Lower leg skin (tissue), 3 donors: ENCODE measurements around the gene ZBTB33.

ENCODE experiments used
- POLR2A ChIP-seq, 2 donors: fragments of 450-650 bp; IDR thresholded peaks; one replicate each; pipeline ENCODE4 v1.6.1; 2016 to 2017; ENCODE audit warnings: antibody characterized with exemption in 2 of 2, mild to moderate bottlenecking in 1 of 2, moderate library complexity in 1 of 2
- TF ChIP-seq, protein P1 (sequence below), 3 donors: fragments of 450-650 bp; IDR thresholded peaks; one replicate each; pipeline ENCODE4 v1.5.1; 2016; ENCODE audit warnings: antibody characterized with exemption in 3 of 3, mild to moderate bottlenecking in 3 of 3, moderate library complexity in 2 of 3

DNA sequence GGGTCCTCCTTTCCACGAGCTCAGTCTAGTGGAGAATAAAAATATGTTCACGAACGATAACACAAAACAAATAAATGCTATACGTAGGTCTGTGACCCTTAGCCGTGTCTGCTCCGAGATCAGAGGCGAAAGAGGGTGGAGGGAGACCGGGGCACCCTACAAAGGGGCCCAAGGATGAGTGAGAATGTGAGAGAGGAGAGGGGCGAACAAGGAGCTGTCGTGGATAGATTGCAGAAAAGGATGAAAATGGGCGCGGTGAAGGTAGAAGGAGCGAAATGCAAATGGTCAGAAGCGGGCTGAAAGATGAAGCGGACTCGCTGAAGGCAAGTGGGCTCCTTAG lies 6.2 kb upstream of the ZBTB33 start:
- TF ChIP-seq, protein P1, sequence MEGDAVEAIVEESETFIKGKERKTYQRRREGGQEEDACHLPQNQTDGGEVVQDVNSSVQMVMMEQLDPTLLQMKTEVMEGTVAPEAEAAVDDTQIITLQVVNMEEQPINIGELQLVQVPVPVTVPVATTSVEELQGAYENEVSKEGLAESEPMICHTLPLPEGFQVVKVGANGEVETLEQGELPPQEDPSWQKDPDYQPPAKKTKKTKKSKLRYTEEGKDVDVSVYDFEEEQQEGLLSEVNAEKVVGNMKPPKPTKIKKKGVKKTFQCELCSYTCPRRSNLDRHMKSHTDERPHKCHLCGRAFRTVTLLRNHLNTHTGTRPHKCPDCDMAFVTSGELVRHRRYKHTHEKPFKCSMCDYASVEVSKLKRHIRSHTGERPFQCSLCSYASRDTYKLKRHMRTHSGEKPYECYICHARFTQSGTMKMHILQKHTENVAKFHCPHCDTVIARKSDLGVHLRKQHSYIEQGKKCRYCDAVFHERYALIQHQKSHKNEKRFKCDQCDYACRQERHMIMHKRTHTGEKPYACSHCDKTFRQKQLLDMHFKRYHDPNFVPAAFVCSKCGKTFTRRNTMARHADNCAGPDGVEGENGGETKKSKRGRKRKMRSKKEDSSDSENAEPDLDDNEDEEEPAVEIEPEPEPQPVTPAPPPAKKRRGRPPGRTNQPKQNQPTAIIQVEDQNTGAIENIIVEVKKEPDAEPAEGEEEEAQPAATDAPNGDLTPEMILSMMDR (IDR thresholded peaks at IDR 0.05) = no peak
- no peak for TF ChIP-seq POLR2A (IDR thresholded peaks at IDR 0.05)
